Stimulated activated naive CD8-positive, alpha-beta T cell treated with anti-CD3 and anti-CD28 coated beads, Interleukin-15, Interleukin-2, amounts not matched to agents 100 U/mL and 50 U/mL, for 24 hours (primary cell): ENCODE measurements around the gene NUP42.
A peak's percentile ranks its signal among the peaks of the same experiment; 100 is the strongest.
"Not testable (repeated sequence)": the region's sequence is repeated elsewhere in the genome, so short reads cannot be mapped to it uniquely, and the experiment has no call there.

Experiments used
- ATAC-seq: fragments of 150-1000 bp; cut with Tn5 transposase; one replicate; pipeline ENCODE4 v1.10.0; 2021
- DNase-seq: peaks from one replicate; pipeline ENCODE4 v3.0.0; 2021

NUP42 gene

DNA sequence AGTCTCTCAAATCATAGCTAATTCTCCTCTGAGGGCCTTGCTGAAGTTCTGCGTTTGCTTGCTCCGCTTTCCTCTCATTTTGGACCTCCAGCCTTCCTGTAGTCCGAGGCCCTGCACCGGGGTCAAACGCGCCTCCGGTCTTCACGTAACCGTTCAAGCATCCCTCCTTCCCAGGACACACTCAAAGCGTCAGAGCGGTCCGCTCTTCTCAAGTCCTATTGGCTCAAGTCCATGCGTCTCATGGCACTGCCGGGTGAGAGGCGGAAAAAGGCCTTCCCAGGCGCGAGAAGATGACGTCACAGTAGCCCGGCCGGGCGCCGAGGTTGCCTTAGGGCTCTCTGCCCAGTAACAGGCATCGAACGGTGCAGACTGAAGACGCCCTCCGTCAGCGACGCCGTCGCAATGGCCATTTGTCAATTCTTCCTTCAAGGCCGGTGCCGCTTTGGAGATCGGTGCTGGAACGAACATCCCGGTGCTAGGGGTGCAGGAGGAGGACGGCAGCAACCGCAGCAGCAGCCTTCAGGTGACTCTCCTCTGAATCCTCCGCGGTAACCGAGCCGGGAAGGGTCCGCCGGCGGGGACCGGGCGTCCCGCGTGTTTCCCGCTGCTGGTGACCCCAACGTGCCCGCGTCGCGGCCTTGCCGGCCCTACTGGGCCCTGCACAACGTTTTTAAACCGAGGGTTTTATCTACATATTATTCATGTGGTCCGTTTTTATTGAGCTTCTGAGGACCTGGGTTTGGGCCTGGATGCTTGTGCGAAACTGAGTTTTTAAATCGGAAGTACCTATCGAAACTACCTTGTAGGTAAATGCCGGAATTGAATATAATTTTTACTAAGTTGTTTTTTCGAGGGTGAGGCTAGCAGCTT is at the start of gene NUP42:
Gene NUP42, plus strand, starts transcription at position 365 of the 870 bp plus-strand sequence. Its CDS starts 38 bp downstream, at position 403.
- ATAC-seq (peak; percentile 98), DNase-seq (peak; percentile 97)

DNA sequence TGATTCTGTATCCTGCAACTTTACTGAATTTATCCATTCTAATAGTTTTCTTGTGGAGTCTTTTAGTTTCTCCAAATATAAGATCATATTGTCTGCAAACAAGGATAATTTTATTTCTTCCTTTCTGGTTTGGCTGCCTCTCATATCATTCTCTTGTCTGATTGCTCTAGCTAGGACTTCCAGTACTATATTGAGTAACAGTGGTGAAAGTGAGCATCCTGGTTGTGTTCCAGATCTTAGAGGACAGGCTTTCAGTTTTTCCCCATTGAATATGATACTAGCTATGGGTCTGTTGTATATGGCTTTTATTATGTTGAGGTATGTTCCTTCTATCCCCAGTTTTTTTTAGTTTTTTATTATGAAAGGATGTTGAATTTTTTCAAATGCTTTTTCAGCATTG is 48.1 kb upstream of the NUP42 start:
- ATAC-seq (no peak), DNase-seq (no peak)

- no peak for DNase-seq
Observed at GRCh38 chr7:23135755-23136154, 46.1 kb upstream of the NUP42 start.

GRCh38 chr7:23136216-23136615 is 45.6 kb upstream of the NUP42 start:
- no peak for DNase-seq
- no peak for ATAC-seq

More at GRCh38 chr7:23135755-23136154, 46.1 kb upstream of the NUP42 start:
- no peak for ATAC-seq

DNA sequence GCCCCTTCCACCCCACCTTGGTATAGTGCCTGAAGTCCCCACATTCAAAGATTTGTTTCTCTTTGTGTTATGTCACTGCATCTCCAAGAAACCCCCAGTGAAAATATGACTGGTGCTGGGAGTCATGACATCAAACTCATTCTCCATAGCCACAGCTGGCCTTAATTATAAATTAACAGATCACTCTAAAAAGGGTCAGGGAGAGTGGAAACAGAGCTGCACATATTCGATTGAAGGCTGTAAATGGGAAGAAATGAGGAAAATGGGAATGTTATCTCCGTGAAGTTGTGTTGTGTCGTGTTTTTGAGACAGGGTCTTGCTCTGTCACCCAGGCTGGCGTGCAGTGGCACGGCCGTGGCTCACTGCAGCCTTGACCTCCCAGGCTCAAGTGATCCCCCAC is 24.2 kb upstream of the NUP42 start:
- ATAC-seq (no peak), DNase-seq (no peak)

- ATAC-seq, result no peak
- DNase-seq, result no peak
Observed at GRCh38 chr7:23158546-23158945, 23.3 kb upstream of the NUP42 start.

DNA sequence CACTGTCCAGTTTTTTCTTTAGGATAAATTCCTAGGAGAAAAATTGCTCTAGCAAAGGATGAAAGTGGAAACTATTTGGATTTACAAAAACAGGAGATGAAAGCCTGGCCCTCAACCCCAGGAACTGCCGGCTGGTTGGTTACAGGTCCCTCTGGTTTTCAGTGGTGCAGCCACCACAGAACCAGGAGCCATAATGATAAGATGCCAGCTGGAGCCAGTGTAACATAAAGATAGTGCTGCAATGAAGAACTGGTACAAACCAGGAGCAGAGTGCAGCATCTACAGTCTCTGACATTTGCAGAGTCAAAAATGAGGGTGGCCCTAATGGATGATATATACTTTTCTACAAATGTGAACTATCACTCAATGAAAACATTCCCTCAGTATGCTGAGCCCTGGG is 20.4 kb upstream of the NUP42 start:
- DNase-seq, result no peak
- no peak for ATAC-seq

DNA sequence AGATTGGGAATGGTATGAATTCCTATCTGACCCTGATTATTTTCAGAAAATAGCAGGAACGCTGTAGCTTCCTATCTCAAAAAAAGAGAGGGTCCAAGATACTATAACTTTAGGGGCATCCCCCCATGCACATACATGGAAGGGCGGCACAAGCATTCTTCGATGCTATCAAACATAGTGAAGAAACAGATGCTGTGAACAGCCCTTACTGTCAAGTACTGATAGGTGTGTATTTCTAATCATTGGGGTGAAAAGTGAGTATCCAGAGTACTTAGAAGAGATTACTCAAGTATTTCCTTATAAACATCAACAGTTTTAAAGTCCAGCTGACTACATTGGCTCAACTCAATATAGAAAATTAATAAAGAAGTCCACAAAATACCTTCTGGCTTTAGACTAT is 17.0 kb upstream of the NUP42 start:
- DNase-seq (no peak), ATAC-seq (no peak)

- DNase-seq, result no peak
- no peak for ATAC-seq
Observed at GRCh38 chr7:23165316-23165715, 16.5 kb upstream of the NUP42 start.

DNA sequence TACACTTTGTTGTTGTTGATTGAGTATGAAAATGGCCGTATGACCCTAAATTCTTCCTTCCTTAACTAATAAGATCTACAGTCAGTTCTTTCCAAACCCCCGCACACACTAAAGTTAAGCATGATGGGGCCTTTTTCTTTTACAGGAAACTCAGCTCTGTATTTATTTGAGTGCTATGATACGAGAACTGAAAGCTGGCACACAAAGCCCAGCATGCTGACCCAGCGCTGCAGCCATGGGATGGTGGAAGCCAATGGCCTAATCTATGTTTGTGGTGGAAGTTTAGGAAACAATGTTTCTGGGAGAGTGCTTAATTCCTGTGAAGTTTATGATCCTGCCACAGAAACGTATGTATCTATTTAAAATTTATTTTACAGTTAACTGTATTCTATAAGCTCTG is 14.2 kb upstream of the NUP42 start:
- DNase-seq, result no peak
- no peak for ATAC-seq

DNA sequence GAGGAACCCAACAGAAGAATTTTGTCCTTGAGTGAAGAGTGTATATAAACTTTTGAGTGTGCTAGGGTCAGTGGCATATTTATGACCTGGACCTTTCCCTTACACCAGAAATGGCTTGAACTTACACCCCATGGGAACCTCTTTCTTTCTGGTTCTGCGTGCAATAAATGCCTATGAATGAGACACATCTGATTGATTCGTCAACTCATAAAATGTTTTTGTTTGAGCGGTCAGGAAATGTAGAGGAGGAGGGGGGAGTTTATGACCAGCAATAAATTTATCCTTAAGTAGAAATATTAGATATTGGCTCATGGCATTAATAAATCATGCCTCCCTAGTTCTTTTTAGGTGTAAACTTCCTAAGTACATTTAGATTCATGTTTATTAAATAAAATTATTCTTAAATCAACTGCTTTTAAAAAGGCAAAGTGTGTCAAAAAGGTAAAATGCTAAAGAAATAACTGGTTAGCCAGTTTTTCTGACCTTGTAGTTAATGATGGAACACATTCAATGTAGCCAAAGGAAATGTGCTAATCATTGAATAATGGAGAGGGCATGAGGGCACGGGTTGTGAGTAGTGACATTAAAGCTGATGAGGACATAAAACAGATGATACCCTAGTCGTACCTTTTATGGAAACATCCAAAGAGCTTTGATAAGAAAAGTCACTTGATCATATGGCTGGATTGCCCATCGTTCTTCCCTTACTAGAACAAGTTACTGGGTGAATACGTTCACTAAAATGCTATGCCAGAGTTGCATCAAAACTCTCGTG is 13.6 kb upstream of the NUP42 start:
- no peak for ATAC-seq
- DNase-seq, result no peak

- no peak for ATAC-seq
- DNase-seq, result no peak
Observed at GRCh38 chr7:23175938-23176337, 5.9 kb upstream of the NUP42 start.

DNA sequence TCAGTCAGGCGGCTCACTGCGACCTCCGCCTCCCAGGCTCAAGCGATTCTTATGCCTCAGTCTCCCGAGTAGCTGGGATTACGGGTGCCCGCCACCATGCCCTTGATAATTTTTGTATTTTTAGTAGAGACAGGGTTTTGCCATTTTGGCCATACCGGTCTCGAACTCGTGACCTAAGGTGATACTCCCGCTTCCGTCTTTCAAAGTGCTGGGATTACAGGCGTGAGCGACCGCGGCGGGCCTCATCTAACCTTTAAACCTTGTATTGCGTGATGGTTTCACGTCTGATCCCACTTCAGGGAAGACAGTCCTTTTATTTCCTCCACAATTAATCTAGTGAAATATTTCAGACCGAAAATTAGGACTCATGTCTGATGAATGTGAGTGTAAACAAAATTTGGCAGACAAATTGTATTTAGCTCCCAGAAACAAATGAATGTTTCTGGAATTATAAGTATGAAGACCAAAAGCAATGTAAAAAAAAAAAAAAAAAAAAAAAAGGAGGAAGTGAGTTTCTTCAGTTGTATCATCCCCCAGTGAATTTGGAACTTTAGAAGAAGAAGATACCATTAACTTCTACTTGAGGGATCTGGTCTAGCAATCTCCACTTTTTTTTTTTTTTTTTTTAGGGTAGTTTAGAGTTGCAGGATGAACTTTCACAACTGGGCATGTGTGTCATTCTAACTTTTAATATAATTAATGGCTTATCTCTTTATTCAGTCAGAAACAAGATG is 1.6 kb downstream of the NUP42 start:
- ATAC-seq (no peak), DNase-seq (no peak)

- DNase-seq (no peak), ATAC-seq (no peak)
Observed at GRCh38 chr7:23184291-23184690, 2.4 kb downstream of the NUP42 start.

DNA sequence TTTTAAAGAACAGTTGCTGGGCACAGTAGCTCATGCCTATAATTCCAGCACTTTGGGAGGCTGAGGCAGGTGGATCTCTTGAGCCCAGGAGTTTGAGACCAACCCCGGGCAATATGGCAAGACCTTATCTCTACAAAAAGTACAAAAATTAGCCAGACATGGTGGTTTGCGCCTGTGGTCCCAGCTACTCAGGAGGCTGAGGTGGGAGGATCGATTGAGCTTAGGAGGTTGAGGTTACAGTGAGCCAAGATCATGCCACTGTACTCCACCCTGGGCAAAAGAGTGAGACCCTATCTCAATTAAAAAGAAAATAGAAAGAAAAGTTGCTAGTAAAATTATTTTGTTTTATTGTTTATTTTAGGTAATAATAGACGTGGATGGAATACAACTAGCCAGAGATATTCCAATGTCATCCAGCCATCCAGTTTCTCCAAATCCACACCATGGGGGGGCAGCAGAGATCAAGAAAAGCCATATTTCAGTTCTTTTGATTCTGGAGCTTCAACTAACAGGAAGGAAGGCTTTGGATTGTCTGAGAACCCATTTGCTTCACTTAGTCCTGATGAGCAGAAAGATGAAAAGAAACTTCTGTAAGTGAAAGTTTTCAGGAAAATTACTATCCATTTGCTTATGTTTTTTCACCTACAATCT is 3.0 kb downstream of the NUP42 start:
- ATAC-seq, result no peak
- no peak for DNase-seq

DNA sequence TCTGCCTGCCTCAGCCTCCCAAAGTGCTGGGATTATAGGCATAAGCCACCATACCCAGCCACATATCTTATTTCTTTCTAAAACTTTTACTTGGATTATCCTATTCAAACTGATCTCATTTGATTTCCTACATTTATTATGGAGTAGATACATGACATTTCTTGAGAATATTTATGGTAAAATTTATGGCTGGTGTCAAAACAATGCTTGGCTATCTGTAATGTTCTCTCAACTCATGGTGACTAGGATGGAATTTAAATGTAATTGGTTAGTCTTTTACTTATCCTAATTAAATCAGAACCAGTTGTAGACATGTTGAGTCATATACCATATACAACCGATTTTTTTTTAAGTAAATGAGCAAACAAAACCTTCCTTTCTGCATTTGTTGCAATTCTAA is 4.1 kb downstream of the NUP42 start:
- ATAC-seq (no peak), DNase-seq (no peak)

- DNase-seq, result no peak
Observed at GRCh38 chr7:23191022-23191421, 9.2 kb downstream of the NUP42 start.

GRCh38 chr7:23193650-23194227 is 11.9 kb downstream of the NUP42 start:
- not testable (repeated sequence) for DNase-seq, ATAC-seq

More at GRCh38 chr7:23191022-23191421, 9.2 kb downstream of the NUP42 start:
- no peak for ATAC-seq

DNA sequence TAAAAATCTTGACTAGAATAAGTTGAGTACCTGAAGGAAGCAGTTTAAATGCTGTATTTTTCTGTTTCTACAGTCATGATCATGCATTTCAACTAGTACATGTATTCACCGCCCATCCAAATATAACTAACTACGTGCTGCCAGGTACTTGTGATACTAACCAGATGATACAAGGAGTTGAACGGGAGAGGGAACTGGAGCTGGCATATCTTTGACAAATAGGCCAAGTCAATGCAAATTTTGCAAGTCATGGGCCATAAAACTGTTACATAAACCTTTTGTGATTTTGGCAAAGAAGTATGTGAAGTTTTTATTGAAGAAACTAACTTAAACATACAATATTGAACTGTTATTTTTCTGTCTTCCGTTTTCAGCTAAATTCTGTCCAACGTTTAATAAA is 14.5 kb downstream of the NUP42 start:
- DNase-seq (no peak), ATAC-seq (no peak)

- DNase-seq, ATAC-seq: not testable (repeated sequence)
Observed at GRCh38 chr7:23197745-23198144, 15.9 kb downstream of the NUP42 start.

- DNase-seq (no peak), ATAC-seq (no peak)
Observed at GRCh38 chr7:23200331-23200730, 18.5 kb downstream of the NUP42 start.

DNA sequence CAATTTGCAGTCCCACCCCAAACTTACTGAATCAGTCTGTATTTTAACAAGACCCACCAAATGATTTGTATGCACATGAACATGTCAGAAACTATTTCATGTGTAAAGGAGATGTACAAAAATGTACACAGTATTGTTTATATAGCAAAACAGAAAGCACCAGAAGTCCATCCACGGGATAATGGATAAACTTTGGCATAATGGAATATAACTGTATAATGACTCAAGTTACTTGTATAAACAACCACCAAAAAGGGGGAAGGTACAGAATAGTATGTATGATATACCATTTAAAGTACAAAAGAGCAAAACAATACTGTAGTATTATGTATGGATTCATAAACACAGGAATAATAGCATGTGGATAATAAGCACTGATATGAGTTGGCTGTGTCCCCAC is 22.4 kb downstream of the NUP42 start:
- DNase-seq, result no peak
- no peak for ATAC-seq
